PFSK-1 (cell line): ENCODE data around the gene LRMDA.

ENCODE experiments used
- POLR2AphosphoS5 ChIP-seq: IDR thresholded peaks from 2 replicates; pipeline ENCODE4 v1.6.1; 2012; ENCODE audit warnings: low read depth, mild to moderate bottlenecking, control low read depth, low read length, moderate library complexity
- SIN3A ChIP-seq: IDR thresholded peaks from 2 replicates; pipeline ENCODE4 v1.6.1; 2012; ENCODE audit warnings: mild to moderate bottlenecking, low read length, moderate library complexity, borderline replicate concordance; ENCODE audit not compliant: insufficient read depth
- TAF1 ChIP-seq: IDR thresholded peaks from 2 replicates; pipeline ENCODE4 v1.6.1; 2012; ENCODE audit warnings: low read length, control low read depth, borderline replicate concordance; ENCODE audit not compliant: insufficient read depth
- TF ChIP-seq, protein P1 (sequence below), 2 experiments: IDR thresholded peaks; 2 replicates each; pipeline versions ENCODE4 v1.6.1 to v1.8.0; 2011 to 2012; ENCODE audit warnings: low read depth in 2 of 2, low read length in 2 of 2, control low read depth in 1 of 2, inconsistent platforms in 1 of 2, mild to moderate bottlenecking in 1 of 2, moderate library complexity in 1 of 2; ENCODE audit not compliant: insufficient read depth in 1 of 2

DNA sequence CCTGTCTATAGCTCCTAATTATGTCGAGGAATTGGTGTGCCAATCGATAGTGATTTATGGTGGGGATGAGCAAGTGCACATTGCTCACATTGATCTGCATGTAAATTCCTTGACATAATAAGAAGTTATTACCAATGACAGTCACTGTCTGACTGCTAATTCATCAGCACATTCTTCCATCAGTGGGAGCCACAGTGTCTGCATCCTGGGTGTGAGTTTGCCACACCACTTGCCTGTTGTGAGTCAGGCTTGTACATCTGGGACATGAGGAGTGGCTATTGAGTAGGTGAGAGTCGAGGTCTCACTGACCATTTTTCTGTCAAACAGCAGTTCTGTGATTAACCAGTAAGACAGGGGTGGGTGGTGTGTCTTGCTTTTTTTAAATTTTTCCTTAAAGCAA lies 263.4 kb downstream of the LRMDA start:
- TF ChIP-seq POLR2AphosphoS5, result no peak
- TF ChIP-seq, protein P1, sequence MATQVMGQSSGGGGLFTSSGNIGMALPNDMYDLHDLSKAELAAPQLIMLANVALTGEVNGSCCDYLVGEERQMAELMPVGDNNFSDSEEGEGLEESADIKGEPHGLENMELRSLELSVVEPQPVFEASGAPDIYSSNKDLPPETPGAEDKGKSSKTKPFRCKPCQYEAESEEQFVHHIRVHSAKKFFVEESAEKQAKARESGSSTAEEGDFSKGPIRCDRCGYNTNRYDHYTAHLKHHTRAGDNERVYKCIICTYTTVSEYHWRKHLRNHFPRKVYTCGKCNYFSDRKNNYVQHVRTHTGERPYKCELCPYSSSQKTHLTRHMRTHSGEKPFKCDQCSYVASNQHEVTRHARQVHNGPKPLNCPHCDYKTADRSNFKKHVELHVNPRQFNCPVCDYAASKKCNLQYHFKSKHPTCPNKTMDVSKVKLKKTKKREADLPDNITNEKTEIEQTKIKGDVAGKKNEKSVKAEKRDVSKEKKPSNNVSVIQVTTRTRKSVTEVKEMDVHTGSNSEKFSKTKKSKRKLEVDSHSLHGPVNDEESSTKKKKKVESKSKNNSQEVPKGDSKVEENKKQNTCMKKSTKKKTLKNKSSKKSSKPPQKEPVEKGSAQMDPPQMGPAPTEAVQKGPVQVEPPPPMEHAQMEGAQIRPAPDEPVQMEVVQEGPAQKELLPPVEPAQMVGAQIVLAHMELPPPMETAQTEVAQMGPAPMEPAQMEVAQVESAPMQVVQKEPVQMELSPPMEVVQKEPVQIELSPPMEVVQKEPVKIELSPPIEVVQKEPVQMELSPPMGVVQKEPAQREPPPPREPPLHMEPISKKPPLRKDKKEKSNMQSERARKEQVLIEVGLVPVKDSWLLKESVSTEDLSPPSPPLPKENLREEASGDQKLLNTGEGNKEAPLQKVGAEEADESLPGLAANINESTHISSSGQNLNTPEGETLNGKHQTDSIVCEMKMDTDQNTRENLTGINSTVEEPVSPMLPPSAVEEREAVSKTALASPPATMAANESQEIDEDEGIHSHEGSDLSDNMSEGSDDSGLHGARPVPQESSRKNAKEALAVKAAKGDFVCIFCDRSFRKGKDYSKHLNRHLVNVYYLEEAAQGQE (IDR thresholded peaks at IDR 0.05; ENCODE audit: insufficient read depth in 1 of 2, low read depth in 2 of 2, low read length in 2 of 2), result no peak
- no peak for TF ChIP-seq TAF1
- TF ChIP-seq SIN3A, result no peak
